Measurements from ENCODE around the gene LMX1A.

DNA sequence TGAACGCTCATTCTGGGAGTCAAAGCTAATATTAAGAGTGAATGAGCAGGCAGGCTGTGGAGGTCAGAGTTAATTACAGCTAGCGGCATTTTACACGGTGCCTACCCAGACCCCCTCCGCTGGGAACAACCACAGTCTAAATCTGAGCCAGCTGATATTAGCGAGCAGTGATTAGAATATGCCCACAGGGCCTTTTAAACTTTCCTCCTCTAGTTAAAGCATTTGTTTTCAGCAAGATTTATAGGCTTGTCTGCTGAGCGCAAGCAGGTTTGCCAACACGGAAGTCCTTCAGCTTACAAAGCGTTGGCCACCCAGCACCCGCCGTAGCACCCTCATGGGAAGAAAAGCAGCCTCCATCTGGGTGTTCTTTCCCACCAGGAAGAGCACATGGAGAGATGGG, 72.1 kb downstream of the LMX1A start:
- TF ChIP-seq, protein P1, sequence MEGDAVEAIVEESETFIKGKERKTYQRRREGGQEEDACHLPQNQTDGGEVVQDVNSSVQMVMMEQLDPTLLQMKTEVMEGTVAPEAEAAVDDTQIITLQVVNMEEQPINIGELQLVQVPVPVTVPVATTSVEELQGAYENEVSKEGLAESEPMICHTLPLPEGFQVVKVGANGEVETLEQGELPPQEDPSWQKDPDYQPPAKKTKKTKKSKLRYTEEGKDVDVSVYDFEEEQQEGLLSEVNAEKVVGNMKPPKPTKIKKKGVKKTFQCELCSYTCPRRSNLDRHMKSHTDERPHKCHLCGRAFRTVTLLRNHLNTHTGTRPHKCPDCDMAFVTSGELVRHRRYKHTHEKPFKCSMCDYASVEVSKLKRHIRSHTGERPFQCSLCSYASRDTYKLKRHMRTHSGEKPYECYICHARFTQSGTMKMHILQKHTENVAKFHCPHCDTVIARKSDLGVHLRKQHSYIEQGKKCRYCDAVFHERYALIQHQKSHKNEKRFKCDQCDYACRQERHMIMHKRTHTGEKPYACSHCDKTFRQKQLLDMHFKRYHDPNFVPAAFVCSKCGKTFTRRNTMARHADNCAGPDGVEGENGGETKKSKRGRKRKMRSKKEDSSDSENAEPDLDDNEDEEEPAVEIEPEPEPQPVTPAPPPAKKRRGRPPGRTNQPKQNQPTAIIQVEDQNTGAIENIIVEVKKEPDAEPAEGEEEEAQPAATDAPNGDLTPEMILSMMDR (IDR thresholded peaks at IDR 0.05; ENCODE audit: insufficient read depth, low read length) = no peak
- TF ChIP-seq REST (IDR thresholded peaks at IDR 0.05; ENCODE audit: insufficient replicate concordance, low read depth) (no peak), POLR2AphosphoS5 (IDR thresholded peaks at IDR 0.05; ENCODE audit: low read depth) (no peak), GABPA (IDR thresholded peaks at IDR 0.05; ENCODE audit: low read depth) (no peak)
